ENCODE measurements around the gene ABI3BP.

DNA sequence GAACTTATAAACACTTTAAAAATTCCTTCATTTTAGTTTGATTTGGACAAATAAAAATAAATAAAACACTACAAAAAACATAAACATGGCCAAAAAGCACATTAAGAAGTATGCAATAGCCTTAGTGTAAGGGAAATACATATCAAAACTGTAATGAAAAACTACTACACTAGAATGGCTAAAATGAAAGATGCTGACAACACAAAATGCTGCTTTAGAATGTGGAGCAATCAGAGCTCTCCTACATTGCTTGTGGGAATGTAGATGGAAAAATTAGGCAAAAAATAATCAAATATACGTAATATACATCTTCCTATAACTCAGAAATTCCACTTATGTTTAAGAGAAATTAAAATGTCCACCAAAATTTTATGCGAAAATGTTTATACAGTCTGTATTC lies 96.2 kb downstream of the ABI3BP start:
- TF ChIP-seq, protein P1, sequence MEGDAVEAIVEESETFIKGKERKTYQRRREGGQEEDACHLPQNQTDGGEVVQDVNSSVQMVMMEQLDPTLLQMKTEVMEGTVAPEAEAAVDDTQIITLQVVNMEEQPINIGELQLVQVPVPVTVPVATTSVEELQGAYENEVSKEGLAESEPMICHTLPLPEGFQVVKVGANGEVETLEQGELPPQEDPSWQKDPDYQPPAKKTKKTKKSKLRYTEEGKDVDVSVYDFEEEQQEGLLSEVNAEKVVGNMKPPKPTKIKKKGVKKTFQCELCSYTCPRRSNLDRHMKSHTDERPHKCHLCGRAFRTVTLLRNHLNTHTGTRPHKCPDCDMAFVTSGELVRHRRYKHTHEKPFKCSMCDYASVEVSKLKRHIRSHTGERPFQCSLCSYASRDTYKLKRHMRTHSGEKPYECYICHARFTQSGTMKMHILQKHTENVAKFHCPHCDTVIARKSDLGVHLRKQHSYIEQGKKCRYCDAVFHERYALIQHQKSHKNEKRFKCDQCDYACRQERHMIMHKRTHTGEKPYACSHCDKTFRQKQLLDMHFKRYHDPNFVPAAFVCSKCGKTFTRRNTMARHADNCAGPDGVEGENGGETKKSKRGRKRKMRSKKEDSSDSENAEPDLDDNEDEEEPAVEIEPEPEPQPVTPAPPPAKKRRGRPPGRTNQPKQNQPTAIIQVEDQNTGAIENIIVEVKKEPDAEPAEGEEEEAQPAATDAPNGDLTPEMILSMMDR (IDR thresholded peaks at IDR 0.05): no peak
- no peak for TF ChIP-seq POLR2AphosphoS5 (IDR thresholded peaks at IDR 0.05)

Data from transverse colon (tissue), 4 donors.